GM12878 (cell line): ENCODE data around the gene RPS6KA4.

ENCODE experiments used
- CTCF ChIP-seq, 3 experiments: IDR thresholded peaks in 2 of 3; conservative IDR thresholded peaks in 1 of 3; 2 replicates each; pipeline ENCODE4 v1.5.1; 2011; ENCODE audit warnings: low read depth in 3 of 3, low read length in 3 of 3, mild to moderate bottlenecking in 3 of 3, control low read depth in 2 of 3, moderate library complexity in 2 of 3, inconsistent platforms in 1 of 3, mixed read lengths in 1 of 3; ENCODE audit not compliant: control insufficient read depth in 2 of 3, insufficient read depth in 1 of 3; ENCODE audit errors: extremely low read depth in 1 of 3
- EP300 ChIP-seq, 2 experiments: fragments of 150-350 bp in 1 of 2; IDR thresholded peaks; 2 replicates each; pipeline ENCODE4 v1.6.1; 2011 to 2012; ENCODE audit warnings: low read depth in 2 of 2, low read length in 2 of 2, borderline replicate concordance in 1 of 2, improper control_type of control experiment in 1 of 2, inconsistent platforms in 1 of 2; ENCODE audit not compliant: control insufficient read depth in 1 of 2
- EZH2 ChIP-seq: IDR thresholded peaks from 2 replicates; pipeline ENCODE4 v1.6.1; 2012; ENCODE audit warnings: low read depth, mild to moderate bottlenecking, control low read depth, inconsistent platforms, low read length, borderline replicate concordance; ENCODE audit not compliant: control insufficient read depth

GRCh38 chr11:64384981-64385944, 26.3 kb downstream of the RPS6KA4 start:
- TF ChIP-seq CTCF (IDR thresholded peaks at IDR 0.05 in 2 of 3, conservative IDR thresholded peaks at IDR 0.05 in 1 of 3; ENCODE audit: control insufficient read depth in 2 of 3, extremely low read depth in 1 of 3, insufficient read depth in 1 of 3, low read depth in 3 of 3, low read length in 3 of 3) (no peak), EZH2 (no peak), EP300 (IDR thresholded peaks at IDR 0.05; ENCODE audit: borderline replicate concordance in 1 of 2, control insufficient read depth in 1 of 2, low read depth in 2 of 2, low read length in 2 of 2) (no peak)
